SK-N-SH treated with all-trans-retinoic acid at 6 μM for 48 hours (cell line): ENCODE results near the gene TOX2.

Experiments used
- ATAC-seq: fragments of 200-7000 bp; cut with Tn5 transposase; 3 replicates; pipeline ENCODE4 v1.9.1; 2020; ENCODE audit warnings: mild to moderate bottlenecking, moderate library complexity
- ARNTL ChIP-seq: fragments of 450-650 bp; formaldehyde crosslinking; IDR thresholded peaks from 2 replicates; pipeline ENCODE4 v1.5.0; 2020; ENCODE audit warnings: low read depth, mild to moderate bottlenecking, moderate library complexity, borderline replicate concordance
- BACH2 ChIP-seq: fragments of 250-450 bp; sonication (Bioruptor Pico); IDR thresholded peaks from 2 replicates; pipeline ENCODE4 v1.9.0; 2021; ENCODE audit warnings: mild to moderate bottlenecking, borderline replicate concordance
- CSDC2 ChIP-seq: fragments of 250-450 bp; sonication (Bioruptor Pico); IDR thresholded peaks from 2 replicates; pipeline ENCODE4 v1.5.0; 2020; ENCODE audit warnings: mild to moderate bottlenecking, moderate library complexity
- CSRNP3 ChIP-seq: fragments of 250-450 bp; sonication (Bioruptor Pico); IDR thresholded peaks from 2 replicates; pipeline ENCODE4 v1.5.1; 2021; ENCODE audit warnings: mild to moderate bottlenecking, moderate library complexity
- ESRRG ChIP-seq: fragments of 250-450 bp; sonication (Bioruptor Pico); IDR thresholded peaks from 2 replicates; pipeline ENCODE4 v1.6.1; 2021; ENCODE audit warnings: mild to moderate bottlenecking
- GLIS3 ChIP-seq: fragments of 250-450 bp; sonication (Bioruptor Pico); IDR thresholded peaks from 2 replicates; pipeline ENCODE4 v1.5.0; 2020; ENCODE audit warnings: mild to moderate bottlenecking, moderate library complexity
- ISL1 ChIP-seq: fragments of 250-450 bp; sonication (Bioruptor Pico); IDR thresholded peaks from 2 replicates; pipeline ENCODE4 v2.1.2; 2022; ENCODE audit warnings: mild to moderate bottlenecking, moderate library complexity
- OSR1 ChIP-seq: fragments of 250-450 bp; sonication (Bioruptor Pico); IDR thresholded peaks from 2 replicates; pipeline ENCODE4 v1.8.0; 2022; ENCODE audit warnings: moderate library complexity, mild to moderate bottlenecking, inconsistent platforms
- POU6F1 ChIP-seq: fragments of 250-450 bp; sonication (Bioruptor Pico); IDR thresholded peaks from 2 replicates; pipeline ENCODE4 v1.8.0; 2021; ENCODE audit warnings: low read depth, mild to moderate bottlenecking, moderate library complexity, borderline replicate concordance
- PPARA ChIP-seq: fragments of 250-450 bp; sonication (Bioruptor Pico); IDR thresholded peaks from 2 replicates; pipeline ENCODE4 v1.5.0; 2020; ENCODE audit warnings: mild to moderate bottlenecking, borderline replicate concordance
- SNAI2 ChIP-seq: fragments of 250-450 bp; sonication (Bioruptor Pico); IDR thresholded peaks from 2 replicates; pipeline ENCODE4 v1.5.0; 2020; ENCODE audit warnings: mild to moderate bottlenecking, moderate library complexity
- TCF4 ChIP-seq: fragments of 250-450 bp; sonication (Bioruptor Pico); IDR thresholded peaks from 2 replicates; pipeline ENCODE4 v1.8.0; 2021; ENCODE audit warnings: mild to moderate bottlenecking, moderate library complexity, borderline replicate concordance
- TOX ChIP-seq: fragments of 250-450 bp; sonication (Bioruptor Pico); IDR thresholded peaks from 2 replicates; pipeline ENCODE4 v1.8.0; 2021; ENCODE audit warnings: mild to moderate bottlenecking, moderate library complexity, borderline replicate concordance
- TSHZ2 ChIP-seq: fragments of 250-450 bp; sonication (Bioruptor Pico); IDR thresholded peaks from 2 replicates; pipeline ENCODE4 v1.5.0; 2020; ENCODE audit warnings: mild to moderate bottlenecking, moderate library complexity
- ZC3H10 ChIP-seq: fragments of 250-450 bp; sonication (Bioruptor Pico); IDR thresholded peaks from 2 replicates; pipeline ENCODE4 v1.5.1; 2021; ENCODE audit warnings: mild to moderate bottlenecking, moderate library complexity
- ZFP3 ChIP-seq: fragments of 250-450 bp; sonication (Bioruptor Pico); IDR thresholded peaks from 2 replicates; pipeline ENCODE4 v1.5.0; 2020; ENCODE audit warnings: mild to moderate bottlenecking, moderate library complexity
- ZFP30 ChIP-seq: fragments of 450-650 bp; formaldehyde crosslinking; IDR thresholded peaks from 2 replicates; pipeline ENCODE4 v1.5.0; 2022; ENCODE audit warnings: mild to moderate bottlenecking, moderate library complexity
- ZNF565 ChIP-seq: fragments of 450-650 bp; formaldehyde crosslinking; conservative IDR thresholded peaks from 2 replicates; pipeline ENCODE4 v1.5.0; 2020; ENCODE audit warnings: low read depth, mild to moderate bottlenecking, moderate library complexity
- ZNF70 ChIP-seq: fragments of 450-650 bp; formaldehyde crosslinking; IDR thresholded peaks from 2 replicates; pipeline ENCODE4 v1.5.0; 2020; ENCODE audit warnings: mild to moderate bottlenecking, moderate library complexity

The TOX2 gene

GRCh38 chr20:43999848-44000247 lies 85.2 kb downstream of the TOX2 start:
- no peak for ATAC-seq

GRCh38 chr20:44001667-44002596 lies 87.3 kb downstream of the TOX2 start:
- no peak for ATAC-seq
- TF ChIP-seq GLIS3 (CRISPR knock-in tag) = no peak
- no peak for TF ChIP-seq CSRNP3 (CRISPR knock-in tag)
- TF ChIP-seq BACH2 = no peak
- TF ChIP-seq ZNF565 (CRISPR knock-in tag) = no peak
- no peak for TF ChIP-seq ZC3H10 (CRISPR knock-in tag)
- no peak for TF ChIP-seq POU6F1 (CRISPR knock-in tag)
- TF ChIP-seq ARNTL = no peak
- TF ChIP-seq ISL1 (CRISPR knock-in tag) = no peak
- no peak for TF ChIP-seq SNAI2 (CRISPR knock-in tag)
- no peak for TF ChIP-seq PPARA
- TF ChIP-seq TCF4 = no peak
- TF ChIP-seq TSHZ2 (CRISPR knock-in tag) = no peak
- TF ChIP-seq TOX (CRISPR knock-in tag) = no peak

More at GRCh38 chr20:43999848-44000247, 85.2 kb downstream of the TOX2 start:
- TF ChIP-seq PPARA (no peak), CSDC2 (CRISPR knock-in tag) (no peak), ZNF70 (CRISPR knock-in tag) (no peak), POU6F1 (CRISPR knock-in tag) (no peak), ISL1 (CRISPR knock-in tag) (no peak)

- ATAC-seq = no peak
- TF ChIP-seq GLIS3 (CRISPR knock-in tag) = no peak
These were observed 88.2 kb downstream of the TOX2 start for GRCh38 chr20:44002861-44003260.

GRCh38 chr20:44003609-44004008 lies 89.0 kb downstream of the TOX2 start:
- ATAC-seq = no peak
- TF ChIP-seq ZFP3 (no peak), ZNF565 (CRISPR knock-in tag) (no peak), ZFP30 (CRISPR knock-in tag) (no peak), CSDC2 (CRISPR knock-in tag) (no peak), PPARA (no peak), ARNTL (no peak), OSR1 (CRISPR knock-in tag) (no peak), ZC3H10 (CRISPR knock-in tag) (no peak), POU6F1 (CRISPR knock-in tag) (no peak), SNAI2 (CRISPR knock-in tag) (no peak), TSHZ2 (CRISPR knock-in tag) (no peak), ZNF70 (CRISPR knock-in tag) (no peak), ESRRG (CRISPR knock-in tag) (no peak), CSRNP3 (CRISPR knock-in tag) (no peak), ISL1 (CRISPR knock-in tag) (no peak)
